Measurements from ENCODE around the gene RALA.

GRCh38 chr7:39592586-39592985 lies 30.8 kb upstream of the RALA start:
- no peak for TF ChIP-seq CTCF (IDR thresholded peaks at IDR 0.05)
- no peak for TF ChIP-seq POLR2A (IDR thresholded peaks at IDR 0.05)

All from thyroid gland (tissue), 4 donors.